RPMI8226 (cell line): ENCODE results near the gene HOXC9.

Experiments used
- DNase-seq: peaks from one replicate; pipeline ENCODE4 v3.0.0-alpha.2; 2015

The HOXC9 gene

GRCh38 chr12:54017027-54017788 lies 17.2 kb downstream of the HOXC9 start:
- DNase-seq = peak; percentile 72

DNA sequence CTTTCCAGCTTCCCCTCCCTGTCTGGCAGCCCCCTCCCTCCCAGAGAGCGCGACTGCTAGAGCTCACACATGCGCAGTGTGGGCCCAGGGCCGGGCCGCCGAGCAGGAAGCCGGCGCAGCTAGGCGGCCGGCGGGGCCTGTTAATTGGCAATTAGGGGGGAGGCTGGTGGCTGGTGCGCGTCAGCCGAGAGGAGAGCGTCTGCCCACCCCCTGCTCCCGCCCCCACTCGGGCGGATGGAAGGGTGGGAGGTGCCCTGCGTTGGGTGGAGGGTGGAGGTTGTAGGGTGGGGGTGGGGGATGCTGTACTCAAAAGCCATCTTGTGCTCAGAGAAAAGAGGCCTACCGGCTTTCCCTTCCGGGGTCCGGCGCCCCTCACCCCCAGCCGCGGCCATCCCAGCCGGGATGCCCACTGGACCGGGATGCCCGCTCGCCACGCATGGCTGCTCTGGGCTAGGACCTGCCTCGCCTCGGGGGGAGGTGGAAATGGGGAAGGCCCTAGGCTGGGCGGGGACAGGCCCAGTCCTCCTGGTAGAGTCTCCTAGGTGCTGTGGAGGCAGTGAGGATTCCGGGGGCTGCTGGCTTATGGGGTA lies 18.0 kb downstream of the HOXC9 start:
- peak; percentile 85 for DNase-seq

DNA sequence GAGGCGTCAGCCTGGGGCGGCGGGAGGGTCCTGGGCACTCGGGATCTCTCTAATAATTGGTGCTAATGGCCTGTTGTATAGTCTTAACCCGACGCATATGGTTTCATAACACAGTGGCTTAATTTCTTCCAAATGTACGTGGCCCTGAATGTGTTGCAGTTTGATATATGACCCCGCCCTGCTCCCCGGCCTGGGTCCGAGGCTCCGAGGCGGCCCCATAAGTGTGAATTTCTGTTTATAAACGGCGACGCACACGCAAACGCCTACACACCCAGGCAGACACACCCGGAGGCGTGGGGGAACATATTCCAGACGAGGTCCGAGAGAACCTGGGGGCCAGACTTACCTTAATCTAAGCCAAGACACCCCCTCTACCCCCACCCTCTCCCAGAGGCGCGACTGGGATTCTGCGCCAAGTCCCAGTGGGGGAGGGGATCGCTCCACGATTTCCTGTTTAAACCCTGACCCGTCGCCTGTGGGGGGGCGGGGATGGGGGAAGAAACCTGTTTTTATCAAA lies 18.6 kb downstream of the HOXC9 start:
- no peak for DNase-seq

GRCh38 chr12:54019091-54019811 lies 19.3 kb downstream of the HOXC9 start:
- DNase-seq = no peak

GRCh38 chr12:54019924-54020590 lies 20.1 kb downstream of the HOXC9 start:
- no peak for DNase-seq

DNA sequence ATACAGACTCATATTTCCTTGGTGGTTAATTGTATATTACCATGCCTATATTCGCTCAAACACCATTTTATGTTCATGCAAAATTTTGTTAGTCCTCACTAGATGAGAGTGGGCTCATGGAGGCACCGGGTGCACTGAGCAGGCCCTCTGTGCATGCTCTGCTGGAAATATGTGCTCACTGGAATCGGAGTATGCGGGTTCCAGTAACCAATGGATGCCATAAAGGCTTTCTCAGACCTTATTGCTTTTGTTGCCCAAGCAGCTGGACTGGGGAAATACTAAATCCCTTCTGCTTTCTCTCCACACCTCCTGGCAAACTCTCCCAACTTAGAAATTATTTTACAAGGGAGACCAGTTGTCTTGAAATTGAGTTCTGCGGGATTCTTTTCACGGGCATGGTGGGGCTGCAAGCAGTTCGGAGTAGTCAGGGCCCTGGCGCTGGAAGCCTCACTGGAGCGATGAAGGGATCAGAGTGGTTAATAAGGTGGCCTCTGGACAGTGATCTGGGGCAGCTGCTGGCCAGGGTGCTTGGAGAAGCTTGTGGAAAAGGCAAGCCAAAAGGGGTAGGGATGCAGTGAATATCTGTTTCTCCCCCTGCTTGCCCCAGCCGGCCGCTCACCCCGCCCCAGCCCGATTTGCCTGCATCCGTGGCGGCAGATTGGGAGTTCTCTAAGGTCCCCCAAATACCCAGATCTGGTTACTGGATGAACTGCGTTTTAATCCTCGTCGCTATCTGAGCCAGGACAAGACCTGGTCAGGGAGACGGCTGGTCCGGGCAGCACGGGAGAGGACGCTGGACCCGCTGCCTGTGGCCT lies 20.8 kb downstream of the HOXC9 start:
- DNase-seq = no peak

- DNase-seq = no peak
Observed at GRCh38 chr12:54021432-54022013, 21.6 kb downstream of the HOXC9 start.

DNA sequence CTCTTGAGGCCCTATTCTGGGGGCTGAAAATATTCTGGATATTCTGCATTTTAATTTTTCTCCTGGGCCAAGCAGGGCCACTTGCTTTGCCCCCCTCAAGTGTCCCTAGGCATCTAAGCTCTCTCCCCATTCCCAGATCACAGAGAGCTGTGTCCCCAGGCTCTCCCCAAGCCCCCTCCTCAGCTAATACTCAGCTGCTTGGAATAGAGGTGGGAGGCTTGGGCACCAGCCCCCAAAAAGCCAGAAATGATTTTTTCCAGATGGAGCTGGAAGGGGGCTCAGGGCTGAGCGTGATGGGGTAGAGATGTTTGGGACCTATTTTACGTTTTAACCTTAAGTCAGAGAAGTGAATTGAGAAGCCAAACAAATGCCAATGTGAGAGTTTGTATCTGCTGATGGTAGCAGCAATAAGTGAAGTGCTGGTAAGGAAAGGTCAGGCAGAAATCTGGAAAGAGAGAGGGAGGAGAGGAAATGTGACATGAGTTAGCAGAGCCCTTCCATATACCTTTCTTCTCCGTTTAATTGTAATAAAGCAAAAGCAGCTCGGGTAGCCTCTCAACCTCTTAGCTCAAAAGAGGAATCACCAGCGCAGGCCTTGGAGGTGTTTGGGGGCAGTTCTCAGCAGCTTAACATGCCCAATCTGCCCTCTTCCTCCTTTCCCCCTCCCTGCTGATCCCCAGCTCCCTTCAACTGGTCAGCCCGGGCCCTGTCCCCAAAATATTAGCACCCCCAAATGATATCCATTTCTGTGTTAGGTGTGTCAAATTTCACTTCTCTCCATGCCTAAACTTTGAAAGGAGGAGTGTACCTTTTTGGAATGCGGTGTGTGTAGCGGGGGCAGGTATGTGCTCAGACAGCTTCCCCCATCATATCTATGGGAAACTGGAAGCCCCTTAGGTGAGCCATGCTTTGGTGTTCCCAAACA lies 23.3 kb downstream of the HOXC9 start:
- DNase-seq = no peak

GRCh38 chr12:54024127-54024526 lies 24.2 kb downstream of the HOXC9 start:
- DNase-seq = no peak

DNA sequence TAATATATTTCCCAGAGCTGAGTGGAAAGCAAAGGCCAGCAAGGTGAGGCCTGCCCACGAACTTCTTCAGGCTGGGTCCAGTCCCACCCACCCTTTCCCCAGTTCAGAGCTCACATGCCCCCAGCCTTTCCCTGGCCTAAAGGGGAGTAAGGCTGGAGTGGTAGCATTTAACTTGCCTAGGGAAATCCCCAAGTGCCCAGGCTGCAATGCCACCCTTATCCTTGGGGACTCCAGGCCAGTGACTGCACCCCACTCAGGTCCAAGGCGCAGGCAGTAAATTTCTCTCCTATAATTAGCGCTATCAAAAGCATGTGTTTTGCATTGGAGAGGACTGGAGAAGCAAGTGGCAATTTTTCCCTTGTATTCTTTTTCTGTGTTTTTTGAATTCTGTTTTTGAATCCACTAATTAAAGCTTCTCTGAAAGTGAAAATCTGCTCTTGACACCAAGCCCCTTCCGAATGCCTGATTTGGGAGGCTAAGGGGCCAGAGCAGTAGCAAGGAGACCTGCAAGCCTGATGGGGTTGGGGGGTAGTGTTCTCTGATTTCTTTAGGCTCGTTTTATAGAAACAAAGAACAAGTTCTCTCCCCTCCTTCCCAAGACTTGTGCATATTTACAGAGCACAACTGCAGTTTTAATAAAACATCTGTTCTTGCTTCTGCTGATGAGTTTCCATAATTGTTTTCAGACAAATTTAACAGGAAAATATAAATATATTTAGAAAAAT lies 24.8 kb downstream of the HOXC9 start:
- DNase-seq = no peak

DNA sequence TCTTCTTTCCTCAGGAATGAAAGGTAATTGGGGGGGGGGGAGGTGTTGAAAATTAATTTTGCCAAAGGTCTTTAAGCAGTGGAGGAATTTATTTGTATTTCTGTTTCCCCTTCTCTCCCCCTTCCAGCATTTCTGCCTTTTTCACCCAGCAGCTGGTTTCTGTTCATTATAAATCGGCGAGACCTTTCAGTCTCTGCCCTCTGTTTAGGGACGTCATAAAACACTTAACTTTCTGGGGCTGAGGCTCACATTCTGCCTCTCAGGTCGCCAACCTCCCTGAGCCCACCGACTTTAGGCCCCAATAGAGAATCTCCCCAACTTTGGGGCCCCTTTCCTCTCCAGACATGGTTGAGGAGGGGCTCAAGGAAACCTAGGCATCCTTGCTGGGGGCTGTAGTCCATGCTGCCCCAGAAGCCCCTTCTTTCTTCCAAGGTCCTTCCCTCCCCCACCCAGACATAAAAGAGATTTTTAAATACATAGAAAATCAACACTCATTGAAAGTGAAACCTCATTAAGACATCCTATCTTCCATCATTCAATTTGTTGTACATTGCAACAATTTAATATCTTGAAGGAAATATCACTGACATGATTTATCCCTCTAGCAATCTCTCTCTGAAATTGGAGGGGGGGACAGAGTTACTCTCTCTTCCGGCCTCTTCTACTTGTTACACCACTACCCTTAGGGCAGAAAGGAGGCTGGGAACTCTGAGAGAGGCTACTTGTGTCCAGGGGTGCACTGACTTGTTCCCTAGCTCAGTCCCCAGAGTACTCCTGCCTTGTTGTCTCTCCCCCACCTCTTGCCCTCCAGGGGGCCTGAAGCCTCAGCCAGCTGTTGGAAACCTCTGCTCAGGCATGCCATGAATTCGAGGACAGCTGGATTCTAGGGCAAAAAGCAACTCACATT lies 25.8 kb downstream of the HOXC9 start:
- no peak for DNase-seq

DNA sequence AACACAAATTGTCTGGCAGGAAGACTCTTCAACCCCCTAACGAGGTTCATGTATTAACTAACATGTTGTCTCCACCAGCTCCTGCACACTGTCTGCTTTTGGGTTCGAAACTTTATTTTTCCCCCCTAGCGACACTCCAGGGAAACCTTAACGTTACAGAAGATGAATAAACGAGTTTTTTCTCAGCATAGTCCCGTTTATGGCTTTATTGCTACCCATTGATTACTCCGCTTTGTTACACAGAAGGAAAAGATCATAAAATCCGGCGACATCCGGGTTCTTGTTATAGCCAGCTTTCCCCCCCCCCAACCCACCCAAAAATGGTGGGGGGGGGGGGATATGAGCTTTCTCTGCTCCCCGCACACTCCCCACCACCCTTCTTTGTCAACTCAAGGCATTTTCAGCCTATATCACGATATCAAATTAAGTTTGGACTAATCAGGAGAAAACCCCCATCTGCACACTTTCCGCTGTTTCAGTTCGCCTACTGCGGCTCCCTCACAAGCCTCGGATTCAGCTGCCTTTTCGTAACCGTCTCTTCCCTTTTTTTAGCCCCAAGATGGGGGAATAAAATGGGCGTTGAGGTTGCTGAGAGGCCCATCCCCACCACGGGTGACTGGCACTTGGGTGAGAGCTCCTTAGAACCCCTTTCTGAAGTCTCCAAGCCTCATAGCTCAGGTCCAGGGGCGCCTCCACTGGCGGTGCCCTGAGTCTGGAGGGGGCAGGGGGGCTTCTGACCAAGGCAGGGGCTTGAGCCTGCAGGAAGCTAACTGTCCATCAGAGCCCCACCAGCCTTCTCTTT lies 26.9 kb downstream of the HOXC9 start:
- DNase-seq = no peak

DNA sequence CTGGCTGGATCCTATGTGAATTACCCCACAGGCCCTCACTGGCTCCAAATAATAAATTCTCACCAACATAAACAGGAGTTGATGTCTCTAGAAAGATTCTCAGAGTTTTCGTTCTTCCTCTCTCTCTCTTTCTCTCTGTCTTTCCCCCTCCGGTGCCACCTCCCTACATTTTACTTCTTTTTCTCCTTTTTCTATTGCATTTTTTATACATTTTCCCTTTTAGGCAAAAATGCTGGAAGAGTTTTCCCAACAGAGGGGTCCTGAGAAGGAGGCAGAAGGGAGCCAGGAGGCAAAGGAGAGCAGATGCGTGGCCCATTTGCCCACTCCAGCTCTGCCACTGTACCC lies 27.5 kb downstream of the HOXC9 start:
- no peak for DNase-seq

- DNase-seq = no peak
Observed at GRCh38 chr12:54028314-54029201, 28.6 kb downstream of the HOXC9 start, which contains the start of gene HOXC6. HOXC6 (plus strand) TSS chr12:54028440; CDS start chr12:54028522, 82 bp downstream.

- no peak for DNase-seq
Observed at GRCh38 chr12:54029529-54030441, 29.8 kb downstream of the HOXC9 start.

DNA sequence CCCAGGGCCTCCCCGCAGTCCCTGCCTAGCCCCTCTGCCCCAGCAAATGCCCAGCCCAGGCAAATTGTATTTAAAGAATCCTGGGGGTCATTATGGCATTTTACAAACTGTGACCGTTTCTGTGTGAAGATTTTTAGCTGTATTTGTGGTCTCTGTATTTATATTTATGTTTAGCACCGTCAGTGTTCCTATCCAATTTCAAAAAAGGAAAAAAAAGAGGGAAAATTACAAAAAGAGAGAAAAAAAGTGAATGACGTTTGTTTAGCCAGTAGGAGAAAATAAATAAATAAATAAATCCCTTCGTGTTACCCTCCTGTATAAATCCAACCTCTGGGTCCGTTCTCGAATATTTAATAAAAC lies 30.5 kb downstream of the HOXC9 start:
- no peak for DNase-seq
